ENCODE data around the gene VEGFA. TPM values are rescaled to one million over a fixed set of nuclear protein-coding genes. Genes with fewer than 3 reads are reported as not detected.

Gene VEGFA
- polyA plus RNA-seq, 1 donor from 2014 or later = 7.3 TPM

DNA sequence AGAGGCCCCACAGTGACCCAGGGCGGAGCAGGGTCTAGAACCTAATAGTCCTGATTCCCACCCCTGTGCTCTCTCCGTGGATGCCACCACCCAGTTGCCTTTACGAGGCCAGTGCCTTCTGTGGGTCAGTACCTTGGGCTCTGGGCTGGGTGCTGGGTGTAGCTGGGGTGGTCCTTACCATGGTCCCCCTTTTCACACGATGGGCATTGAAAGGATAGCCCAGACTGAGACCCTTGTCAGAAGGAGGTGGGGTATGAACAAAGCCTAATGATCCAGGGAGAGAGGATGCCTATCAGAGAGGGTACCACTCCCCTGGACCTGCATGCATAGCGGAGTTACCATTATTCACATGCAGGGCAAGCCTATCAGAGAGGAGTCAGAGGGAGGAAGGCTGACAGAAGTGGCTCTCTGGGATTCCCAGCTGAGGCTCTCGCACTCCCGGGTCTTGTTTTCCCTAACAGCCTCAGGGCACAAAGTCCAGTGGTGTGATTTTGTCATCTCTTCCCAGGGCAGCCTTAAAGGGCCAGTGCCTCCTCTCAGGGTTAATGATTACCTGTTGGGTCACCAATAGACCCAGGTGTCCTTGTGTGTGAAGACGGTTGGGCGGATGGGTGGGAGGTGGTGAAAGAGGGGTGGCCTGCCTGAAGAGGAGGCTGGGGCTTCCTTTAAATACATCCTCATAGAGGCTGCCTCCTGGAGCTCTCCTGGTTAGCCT, 36.2 kb downstream of the VEGFA start:
- no peaks in the 10 kb centered on the region for H3K27me3 ChIP-seq (ENCODE audit: insufficient read depth, low read depth, low read length)
- no peaks in the 10 kb centered on the region for H3K36me3 ChIP-seq (ENCODE audit: insufficient read depth, low read length)
- TF ChIP-seq RAD21 (conservative IDR thresholded peaks at IDR 0.05) = no peak
- no peak for TF ChIP-seq EZH2 (IDR thresholded peaks at IDR 0.05; ENCODE audit: borderline replicate concordance, insufficient read depth, low read length, poor library complexity, severe bottlenecking)
- no peak for TF ChIP-seq CTCF (IDR thresholded peaks at IDR 0.05; ENCODE audit: poor library complexity, severe bottlenecking)
- no peak for TF ChIP-seq SMC3 (conservative IDR thresholded peaks at IDR 0.05; ENCODE audit: poor library complexity)
- no peak for TF ChIP-seq REST (IDR thresholded peaks at IDR 0.05; ENCODE audit: borderline replicate concordance)
- no peak for TF ChIP-seq EP300 (conservative IDR thresholded peaks at IDR 0.05; ENCODE audit: poor library complexity, severe bottlenecking)
- no peak for TF ChIP-seq TAF1 (IDR thresholded peaks at IDR 0.05; ENCODE audit: low read depth)
- no peak for TF ChIP-seq MXI1 (conservative IDR thresholded peaks at IDR 0.05; ENCODE audit: poor library complexity, severe bottlenecking)
- TF ChIP-seq POLR2AphosphoS5 (IDR thresholded peaks at IDR 0.05) = no peak
- no peaks in the 10 kb centered on the region for H3F3A ChIP-seq (ENCODE audit: insufficient read depth, low read length, poor library complexity, severe bottlenecking)
- H3K4me3 ChIP-seq (ENCODE audit: low read length) = no peak overlapping the region
- no peak overlapping the region for H3K27ac ChIP-seq (ENCODE audit: low read length)
- H4K20me1 ChIP-seq (ENCODE audit: insufficient read depth) = no peaks in the 10 kb centered on the region
- H3K79me2 ChIP-seq (replicated peaks; ENCODE audit: insufficient read depth, low read length) = no peaks in the 10 kb centered on the region
- H2AFZ ChIP-seq (ENCODE audit: low read depth, low read length) = no peak overlapping the region
- H3K4me2 ChIP-seq (ENCODE audit: low read length) = no peak overlapping the region
- H3K9ac ChIP-seq (ENCODE audit: low read length) = no peak overlapping the region
- no peaks in the 10 kb centered on the region for H3K9me2 ChIP-seq (ENCODE audit: insufficient read depth, low read length)
- no peaks in the 10 kb centered on the region for H3K9me3 ChIP-seq (ENCODE audit: low read length)

DNA sequence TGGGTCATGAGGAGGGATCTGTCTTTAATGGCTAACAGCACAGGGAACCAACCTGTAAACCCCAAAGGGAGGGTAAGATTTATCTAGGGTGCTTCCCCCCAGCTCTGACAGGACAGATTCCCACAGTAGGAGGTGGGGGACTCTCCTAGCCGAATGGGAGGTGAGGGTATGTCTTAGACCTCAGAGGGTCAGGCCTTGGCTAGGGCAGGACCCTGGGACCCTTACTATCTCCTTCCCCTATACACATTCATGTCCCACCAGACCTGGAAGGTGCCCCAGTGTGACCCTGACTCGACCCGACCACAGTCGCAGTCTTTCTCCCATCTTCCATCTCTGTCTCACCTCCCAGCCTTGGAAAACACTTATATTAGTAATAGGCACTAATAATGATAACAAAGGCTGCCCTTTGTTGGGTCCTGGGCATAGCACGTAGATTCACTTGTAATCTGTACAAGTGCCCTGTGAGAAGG, 36.8 kb downstream of the VEGFA start:
- Histone ChIP-seq H3K4me3 (ENCODE audit: low read length) (no peak overlapping the region), H2AFZ (ENCODE audit: low read depth, low read length) (no peak overlapping the region), H3K9me3 (ENCODE audit: low read length) (no peaks in the 10 kb centered on the region), H3K9ac (ENCODE audit: low read length) (no peak overlapping the region), H3K27me3 (ENCODE audit: insufficient read depth, low read depth, low read length) (no peaks in the 10 kb centered on the region), H4K20me1 (ENCODE audit: insufficient read depth) (no peaks in the 10 kb centered on the region), H3F3A (ENCODE audit: insufficient read depth, low read length, poor library complexity, severe bottlenecking) (no peaks in the 10 kb centered on the region), H3K36me3 (ENCODE audit: insufficient read depth, low read length) (no peaks in the 10 kb centered on the region), H3K79me2 (replicated peaks; ENCODE audit: insufficient read depth, low read length) (no peaks in the 10 kb centered on the region), H3K9me2 (ENCODE audit: insufficient read depth, low read length) (no peaks in the 10 kb centered on the region), H3K4me2 (ENCODE audit: low read length) (no peak overlapping the region), H3K27ac (ENCODE audit: low read length) (no peak overlapping the region)
- TF ChIP-seq EP300 (conservative IDR thresholded peaks at IDR 0.05; ENCODE audit: poor library complexity, severe bottlenecking) (no peak), TAF1 (IDR thresholded peaks at IDR 0.05; ENCODE audit: low read depth) (no peak)

All from neural cell (in vitro differentiated cells).